Motor neuron (in vitro differentiated cells): ENCODE data around the gene SPSB2. TPM values are rescaled to one million over a fixed set of nuclear protein-coding genes. Genes with fewer than 3 reads are reported as not detected.
A peak's percentile ranks its signal among the peaks of the same experiment; 100 is the strongest.

Experiments used
- ATAC-seq, 8 experiments: fragments of 200-7000 bp; cut with Tn5 transposase; replicated peaks in 6 of 8; 2 replicates each; pipeline ENCODE4 v1.8.0; 2021; ENCODE audit warnings: mild to moderate bottlenecking in 8 of 8, moderate library complexity in 8 of 8
- H3K27ac ChIP-seq, 2 donors: fragments of 250-450 bp; sonication (Bioruptor Pico); 2 replicates each; pipeline ENCODE4 v1.9.0; 2021; ENCODE audit warnings: antibody characterized with exemption in 2 of 2, mild to moderate bottlenecking in 2 of 2, moderate library complexity in 1 of 2
- H3K4me1 ChIP-seq, 2 donors: fragments of 250-450 bp; sonication (Bioruptor Pico); replicated peaks in 1 of 2; 2 replicates each; pipeline ENCODE4 v1.6.1; 2021; ENCODE audit warnings: antibody characterized with exemption in 2 of 2, mild to moderate bottlenecking in 2 of 2, moderate library complexity in 1 of 2
- H3K4me3 ChIP-seq, 5 donors: fragments of 250-450 bp; sonication (Bioruptor Pico); 2 replicates each; pipeline ENCODE4 v1.9.0; 2021; ENCODE audit warnings: antibody characterized with exemption in 5 of 5, mild to moderate bottlenecking in 5 of 5, moderate library complexity in 4 of 5
- WGBS, 10 experiments: fragments of 450-650 bp; shearing (Covaris generic); methylation state at CpG; one replicate each; pipeline ENCODE4 v1.0.0; 2022; 5-methylcytosine and 5-hydroxymethylcytosine counted together
- in situ Hi-C, 9 experiments: fragments of 400-800 bp; cut with MboI; loops; one replicate each; pipeline ENCODE4 v1.15.0; 2021; ENCODE audit warnings: low sequenced_read_pairs in 9 of 9, low pct_unique_long_range_greater_than_20kb in 2 of 9; ENCODE audit not compliant: unreplicated experiment in 9 of 9
- total RNA-seq, 8 experiments: library from RNA; unstranded; fragments of 300-600 nt; gene quantifications; 2 replicates each; pipeline versions ENCODE4 v1.2.3 to v1.2.4, GENCODE V29; 2022

The SPSB2 gene
- total RNA-seq, 8 experiments from 2014 or later: 6.3 to 13.6 (median 8.3) TPM

DNA sequence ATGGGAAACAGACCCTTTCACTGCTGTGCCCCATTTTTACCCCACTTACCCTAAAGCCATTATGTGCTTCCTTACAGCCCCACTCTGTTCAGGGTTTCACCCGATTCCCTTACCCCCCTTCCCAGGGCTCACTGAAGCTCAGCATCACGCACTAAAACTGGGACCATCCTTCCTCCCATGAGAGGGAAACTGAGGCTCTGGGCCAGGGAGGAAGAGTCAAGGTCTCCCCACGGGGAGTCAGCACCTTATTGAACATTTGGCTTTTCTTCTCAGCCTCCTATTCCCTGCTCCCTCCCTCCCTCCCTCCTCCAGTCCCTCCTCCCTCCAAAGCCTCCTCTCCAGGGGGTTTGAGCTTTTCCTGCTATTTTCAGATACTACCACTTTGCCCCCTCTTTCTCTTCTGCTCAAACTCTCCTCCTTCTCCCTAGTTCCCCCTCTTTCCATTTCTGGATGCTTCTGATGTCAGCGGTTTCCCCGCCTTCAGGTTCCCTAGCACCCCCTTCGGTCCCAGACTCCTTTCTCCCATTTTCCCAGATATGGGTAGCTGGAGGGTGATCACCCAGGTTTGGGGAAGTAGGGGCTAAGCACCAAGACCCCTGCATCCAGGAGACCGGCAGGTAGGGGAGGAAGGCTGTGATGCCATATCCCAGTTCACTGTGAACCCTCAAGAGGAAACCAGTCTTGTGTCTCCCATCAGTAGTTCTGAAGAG is 50.5 kb downstream of the SPSB2 start:
- ATAC-seq: no peak
- Histone ChIP-seq H3K27ac (peak overlapping the region; percentile 75 to 81), H3K4me3 (peak overlapping the region; percentile 36 to 52 (median 42)), H3K4me1 (peaks cover 71 to 82% of the 10 kb centered on the region in 2 donors)
- WGBS, 10 experiments: 0 to 100% (median 78%) methylated on average over 1 to 2 of the region's 7 CpGs; no CpG with 5 or more reads in 5 of the 10 experiments
- in situ Hi-C loops: no loop called here

DNA sequence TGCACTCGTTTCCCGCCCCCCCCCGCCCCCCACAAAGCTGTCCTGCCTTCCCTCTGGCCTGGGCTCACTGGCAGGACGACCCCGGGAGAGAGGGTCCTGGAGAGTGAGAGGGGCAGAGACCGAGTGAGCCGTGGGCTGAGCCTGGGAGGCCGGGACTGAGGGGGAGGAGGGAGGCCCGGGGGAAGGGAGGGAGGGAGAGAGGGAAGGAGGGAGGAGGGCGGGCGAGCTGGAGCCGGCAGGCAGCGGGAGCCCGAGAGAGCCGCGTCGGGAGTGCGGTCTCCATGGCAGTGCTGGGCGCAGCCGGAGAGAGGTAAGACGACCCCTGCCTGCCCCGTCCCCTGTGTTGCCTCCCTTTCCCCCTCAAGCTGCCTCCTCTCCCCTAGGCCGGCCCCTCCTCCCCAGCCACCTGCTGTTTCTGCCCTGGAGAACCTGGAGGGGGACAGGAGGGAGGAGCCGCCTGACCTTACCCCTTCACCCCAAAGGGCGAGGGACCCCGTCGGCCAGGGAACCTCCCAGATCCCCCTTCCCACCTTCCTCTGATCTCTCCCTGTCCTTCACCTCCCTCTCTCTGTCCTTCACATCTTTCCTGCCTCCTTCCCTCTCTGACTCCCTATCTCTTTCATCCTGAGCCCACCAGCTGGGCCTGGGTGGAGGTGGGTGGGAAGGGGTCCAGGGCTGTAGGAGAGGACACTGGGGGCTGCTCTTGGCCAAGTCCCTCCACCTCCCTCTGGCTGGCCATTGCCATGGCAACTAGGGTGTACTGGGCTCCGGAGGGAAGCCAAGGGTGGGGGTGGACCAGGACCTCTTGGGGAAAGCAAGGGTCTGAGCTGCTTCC is 51.3 kb downstream of the SPSB2 start, which contains the start of gene GPR162:
TSS of gene GPR162 (plus strand) at position 231 of the 835 bp plus-strand sequence. CDS start 2,078 bp downstream, outside the sequence.
- Histone ChIP-seq H3K4me1 (peaks cover 66 to 76% of the 10 kb centered on the region in 2 donors), H3K27ac (peak within 1 kb of the TSS; percentile 75 to 81), H3K4me3 (peak within 1 kb of the TSS; percentile 36 to 52 (median 42))
- in situ Hi-C loops: no loop called here
- ATAC-seq: peak; percentile 34 to 78 (median 72)
- WGBS, 10 experiments: no CpG with 5 or more reads among the region's 28 CpGs

Other genes with a start within 250 kb of the SPSB2 start
- gene LPAR5, start 237.3 kb downstream of the SPSB2 start, total RNA-seq: under 1 TPM; 0.08 to 0.95 (median 0.19) TPM
- 1 to 10 TPM in 4 of 8 experiments, under 1 TPM in 4; 0.51 to 2.6 (median 1.1) TPM for gene ACRBP, start 225.9 kb downstream of the SPSB2 start, total RNA-seq
- gene ING4, start 210.2 kb downstream of the SPSB2 start, total RNA-seq: 100 to 1,000 TPM in 1 of 8 experiments, 10 to 100 TPM in 7; 34.3 to 108 (median 81.6) TPM
- gene ZNF384, start 183.9 kb downstream of the SPSB2 start, total RNA-seq: 10 to 100 TPM; 16.9 to 48.5 (median 32.7) TPM
- 1 to 10 TPM in 7 of 8 experiments, under 1 TPM in 1; 0.94 to 7.9 (median 2.8) TPM for gene PIANP, start 172.5 kb downstream of the SPSB2 start, total RNA-seq
- gene COPS7A, start 149.3 kb downstream of the SPSB2 start, total RNA-seq: 100 to 1,000 TPM in 1 of 8 experiments, 10 to 100 TPM in 7; 23.0 to 115 (median 44.1) TPM
- gene MLF2, start 120.2 kb downstream of the SPSB2 start, total RNA-seq: 100 to 1,000 TPM; 122 to 181 (median 151) TPM
- 100 to 1,000 TPM; 117 to 609 (median 256) TPM for gene PTMS, start 106.9 kb downstream of the SPSB2 start, total RNA-seq
- 1 to 10 TPM in 3 of 8 experiments, under 1 TPM in 5; 0.21 to 2.8 (median 0.66) TPM for gene LAG3, start 100.8 kb downstream of the SPSB2 start, total RNA-seq
- gene CD4, start 83.8 kb downstream of the SPSB2 start, total RNA-seq: 1 to 10 TPM in 5 of 8 experiments, under 1 TPM in 3; 0.49 to 2.8 (median 1.1) TPM
- 10 to 100 TPM in 5 of 8 experiments, 1 to 10 TPM in 3; 4.8 to 48.2 (median 32.8) TPM for gene GPR162, start 51.5 kb downstream of the SPSB2 start, total RNA-seq
- 10 to 100 TPM in 7 of 8 experiments, 1 to 10 TPM in 1; 9.9 to 31.2 (median 17.8) TPM for gene P3H3, start 44.9 kb downstream of the SPSB2 start, total RNA-seq
- gene GNB3, start 32.4 kb downstream of the SPSB2 start, total RNA-seq: 1 to 10 TPM; 1.1 to 8.4 (median 4.5) TPM
- gene CDCA3, start 22.0 kb downstream of the SPSB2 start, total RNA-seq: 10 to 100 TPM in 3 of 8 experiments, 1 to 10 TPM in 5; 3.0 to 36.3 (median 6.2) TPM
- gene USP5, start 21.2 kb downstream of the SPSB2 start, total RNA-seq: 100 to 1,000 TPM in 1 of 8 experiments, 10 to 100 TPM in 7; 52.3 to 122 (median 75.2) TPM
- 100 to 1,000 TPM; 544 to 781 (median 685) TPM for gene TPI1, start 5.8 kb downstream of the SPSB2 start, total RNA-seq
- gene LRRC23, start 31.5 kb upstream of the SPSB2 start, total RNA-seq: 10 to 100 TPM in 3 of 8 experiments, 1 to 10 TPM in 5; 4.1 to 51.0 (median 7.1) TPM
- gene ENO2, start 41.3 kb upstream of the SPSB2 start, total RNA-seq: 100 to 1,000 TPM in 5 of 8 experiments, 1 to 10 TPM in 3; 2.6 to 399 (median 169) TPM
- gene ATN1, start 54.7 kb upstream of the SPSB2 start, total RNA-seq: 10 to 100 TPM in 6 of 8 experiments, 1 to 10 TPM in 2; 4.3 to 51.5 (median 15.8) TPM
- not detected for gene RNU7-1, start 70.5 kb upstream of the SPSB2 start, total RNA-seq
- gene C12orf57, start 70.7 kb upstream of the SPSB2 start, total RNA-seq: 100 to 1,000 TPM; 150 to 828 (median 513) TPM
- 1 to 10 TPM in 2 of 8 experiments, under 1 TPM in 6; 0.22 to 2.4 (median 0.88) TPM for gene PTPN6, start 78.1 kb upstream of the SPSB2 start, total RNA-seq
- 100 to 1,000 TPM; 146 to 327 (median 222) TPM for gene PHB2, start 97.4 kb upstream of the SPSB2 start, total RNA-seq
- gene EMG1, start 97.6 kb upstream of the SPSB2 start, total RNA-seq: 10 to 100 TPM; 19.5 to 53.0 (median 31.6) TPM
- 100 to 1,000 TPM in 1 of 8 experiments, 10 to 100 TPM in 5, 1 to 10 TPM in 2; 7.8 to 168 (median 19.7) TPM for gene LPCAT3, start 145.2 kb upstream of the SPSB2 start, total RNA-seq
- gene C1S, start 187.4 kb upstream of the SPSB2 start, total RNA-seq: 100 to 1,000 TPM in 3 of 8 experiments, 10 to 100 TPM in 1, 1 to 10 TPM in 4; 1.3 to 909 (median 17.9) TPM
- 100 to 1,000 TPM in 1 of 8 experiments, 10 to 100 TPM in 3, 1 to 10 TPM in 3, under 1 TPM in 1; 0.79 to 747 (median 6.4) TPM for gene C1R, start 219.1 kb upstream of the SPSB2 start, total RNA-seq
- gene C1RL, start 235.9 kb upstream of the SPSB2 start, total RNA-seq: 10 to 100 TPM in 4 of 8 experiments, 1 to 10 TPM in 4; 1.5 to 61.5 (median 11.1) TPM